NCI-H2171 treated with DMSO at 0.1 percent for 48 hours (cell line): ENCODE results near the gene KRT16.
"Not testable (repeated sequence)": the region's sequence is repeated elsewhere in the genome, so short reads cannot be mapped to it uniquely, and the experiment has no call there.

ENCODE experiments used
- DNase-seq: peaks from one replicate; lab custom pipeline; 2025; lab: John Stamatoyannopoulos, UW

KRT16 gene

GRCh38 chr17:41614767-41615166 is 2.2 kb upstream of the KRT16 start:
- not testable (repeated sequence) for DNase-seq

- DNase-seq, result no peak
These were observed 1.5 kb upstream of the KRT16 start for GRCh38 chr17:41614098-41614497.

GRCh38 chr17:41613277-41614082 is 913 bp upstream of the KRT16 start:
- DNase-seq, result no peak

- DNase-seq, result no peak
These were observed 1.5 kb downstream of the KRT16 start for GRCh38 chr17:41610965-41611640.

- not testable (repeated sequence) for DNase-seq
These were observed 2.5 kb downstream of the KRT16 start for GRCh38 chr17:41610061-41610517.

- DNase-seq, result not testable (repeated sequence)
These were observed 5.6 kb downstream of the KRT16 start for GRCh38 chr17:41606930-41607329.

- DNase-seq, result no peak
These were observed 10.0 kb downstream of the KRT16 start for GRCh38 chr17:41602524-41602923.

- no peak for DNase-seq
These were observed 12.2 kb downstream of the KRT16 start for GRCh38 chr17:41600318-41600717.

GRCh38 chr17:41599680-41600079 is 12.9 kb downstream of the KRT16 start:
- DNase-seq, result no peak

GRCh38 chr17:41595585-41595984 is 17.0 kb downstream of the KRT16 start:
- no peak for DNase-seq

GRCh38 chr17:41594363-41594915 is 18.1 kb downstream of the KRT16 start:
- DNase-seq, result no peak

GRCh38 chr17:41593306-41593981 is 19.1 kb downstream of the KRT16 start:
- DNase-seq, result no peak

GRCh38 chr17:41592601-41593305 is 19.8 kb downstream of the KRT16 start:
- DNase-seq, result no peak

- no peak for DNase-seq
These were observed 23.3 kb downstream of the KRT16 start for GRCh38 chr17:41589301-41589700.

GRCh38 chr17:41588126-41588810 is 24.3 kb downstream of the KRT16 start:
- no peak for DNase-seq

DNA sequence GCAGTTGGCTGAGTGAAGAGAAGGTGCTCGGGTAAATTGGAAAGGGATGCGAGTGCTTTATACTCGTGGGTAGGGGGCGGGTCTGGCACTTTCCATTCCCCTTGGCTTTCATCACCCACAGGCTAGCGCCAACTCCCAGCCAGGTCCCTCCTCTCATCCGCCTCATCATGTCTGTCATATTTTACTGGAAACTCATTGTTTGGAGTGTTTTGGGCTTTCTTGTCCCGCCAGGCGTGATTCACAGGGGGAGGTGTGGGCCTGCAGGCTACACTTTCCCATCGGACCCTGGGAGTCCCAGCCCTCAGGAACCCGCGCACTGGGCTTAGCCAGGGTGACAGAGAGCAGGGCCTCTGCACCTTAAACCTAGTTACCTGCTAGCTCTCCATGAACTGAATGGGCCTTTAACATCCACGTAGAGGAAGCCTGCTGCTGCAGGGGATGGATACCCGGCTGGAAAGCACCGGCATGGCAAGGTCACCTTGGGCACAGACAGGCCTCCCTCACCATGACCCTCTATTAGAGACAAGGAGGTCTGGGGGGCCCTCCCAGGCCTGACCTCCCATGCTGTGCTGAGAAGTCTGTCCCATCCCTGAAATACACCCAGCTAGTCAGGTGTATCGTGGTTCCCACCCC is 25.6 kb downstream of the KRT16 start, which contains the start of gene KRT14:
KRT14 (minus strand) TSS at position 33 of the 633 bp plus-strand sequence. CDS start 61 bp downstream, outside the sequence.
- no peak for DNase-seq

- DNase-seq, result no peak
These were observed 27.1 kb downstream of the KRT16 start for GRCh38 chr17:41585301-41586056.

- DNase-seq, result not testable (repeated sequence)
These were observed 28.1 kb downstream of the KRT16 start for GRCh38 chr17:41584331-41584927.
